Epidermal melanocyte (primary cell): Measurements from ENCODE around the gene SELENOP.

Source experiments
- DNase-seq: peaks from one replicate; pipeline ENCODE4 v3.0.0; 2011; ENCODE audit warnings: low spot score; ENCODE audit not compliant: insufficient read length

The SELENOP gene

DNA sequence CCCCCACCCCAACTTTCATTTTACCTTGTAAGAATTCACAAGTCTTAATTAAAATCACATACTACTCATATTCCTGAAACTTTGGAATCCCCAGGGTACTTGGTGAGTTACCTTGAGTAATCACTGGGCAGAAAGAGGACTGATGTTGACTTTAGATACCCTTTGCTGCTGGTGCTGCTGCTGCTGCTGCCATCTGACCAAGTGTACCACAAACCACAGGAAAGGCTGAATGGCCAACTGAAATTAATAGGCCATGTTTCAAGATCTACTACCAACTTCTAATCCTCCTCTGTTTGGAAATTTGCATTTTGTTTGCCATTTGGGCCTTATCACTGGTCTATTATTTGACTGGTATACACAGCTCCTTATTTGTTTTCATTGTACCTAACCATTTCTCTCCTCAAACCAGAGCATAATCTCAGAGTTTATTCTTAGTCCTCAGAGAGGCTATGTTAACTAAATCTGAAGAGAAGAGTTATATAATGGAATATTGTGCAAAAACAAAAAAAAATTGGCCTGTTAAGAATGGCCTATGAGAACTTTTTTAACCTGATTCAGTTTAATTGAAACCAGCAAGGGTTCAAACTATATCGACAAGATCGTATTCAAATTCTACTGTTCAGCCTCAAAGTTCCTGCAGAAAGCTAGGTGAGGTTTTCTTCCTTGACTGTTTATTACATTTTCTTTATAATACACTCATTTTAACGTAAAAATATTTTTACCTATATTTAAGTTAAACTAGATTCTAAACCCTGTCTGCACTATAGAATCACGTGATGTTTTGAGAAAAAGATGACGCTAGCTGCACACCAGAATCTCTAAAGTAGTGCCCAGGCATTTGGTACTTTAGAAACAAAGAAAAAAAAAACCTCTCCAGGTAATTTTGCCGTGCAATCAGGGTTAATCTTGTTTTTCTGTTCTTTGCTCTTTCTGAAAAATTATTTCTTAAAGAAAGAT lies 13.1 kb downstream of the SELENOP start:
- DNase-seq: no peak

DNA sequence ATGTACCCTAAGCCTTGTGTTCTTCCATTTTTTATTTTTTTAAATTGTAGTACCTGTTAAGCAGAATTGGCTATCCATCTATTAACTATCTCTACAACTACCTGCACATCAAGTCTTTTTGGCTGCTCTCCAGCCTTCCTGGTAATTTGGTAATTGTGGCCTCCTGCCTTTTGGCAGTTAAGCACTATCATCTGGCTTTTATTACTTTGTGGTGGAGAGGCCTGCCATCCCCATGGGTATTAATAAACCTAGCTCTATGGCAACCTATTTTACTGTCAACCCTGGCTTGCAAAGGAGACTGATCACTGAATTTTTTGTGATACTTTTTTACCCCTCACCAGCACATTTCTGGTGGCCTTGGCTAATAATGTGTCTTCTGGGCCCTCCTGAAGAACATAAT lies 20.5 kb downstream of the SELENOP start:
- DNase-seq: no peak

DNA sequence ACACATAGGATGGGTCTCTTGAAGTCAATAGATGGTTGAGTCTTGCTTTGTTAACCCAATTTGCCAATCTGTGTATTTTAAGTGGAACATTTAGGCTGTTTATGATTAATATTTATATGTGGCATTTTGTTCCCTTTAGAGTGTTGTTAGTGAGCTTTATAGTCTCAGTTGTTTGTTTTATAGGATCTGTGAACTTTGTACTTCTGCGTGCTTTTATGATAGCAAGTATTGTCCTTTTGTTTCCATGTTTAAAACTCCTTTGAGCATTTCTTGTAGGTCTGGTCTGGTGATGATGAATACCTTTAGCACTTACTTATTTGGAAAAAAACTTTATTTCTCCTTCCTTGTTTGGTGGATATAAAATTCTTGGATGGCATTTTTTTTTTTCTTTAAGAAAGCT lies 23.8 kb downstream of the SELENOP start:
- no peak for DNase-seq

DNA sequence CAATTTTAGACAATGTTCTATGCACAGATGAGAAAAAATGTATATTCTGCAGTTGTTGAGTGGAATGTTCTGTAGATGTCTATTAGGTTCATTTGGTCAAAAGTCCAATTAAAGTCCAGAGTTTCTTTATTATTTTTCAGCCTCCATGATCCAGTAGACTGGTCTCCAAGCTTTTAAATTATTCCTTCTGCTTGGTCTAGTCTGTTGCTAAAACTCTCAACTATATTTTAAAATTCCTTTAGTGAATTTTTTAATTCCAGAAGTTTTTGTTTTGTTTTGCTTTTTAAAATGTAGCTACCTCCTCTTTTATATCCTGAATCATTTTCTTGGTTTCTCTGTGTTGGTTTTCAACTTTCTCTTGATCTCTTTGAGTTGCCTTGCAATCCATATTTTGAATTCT lies 24.6 kb downstream of the SELENOP start:
- DNase-seq: no peak

DNA sequence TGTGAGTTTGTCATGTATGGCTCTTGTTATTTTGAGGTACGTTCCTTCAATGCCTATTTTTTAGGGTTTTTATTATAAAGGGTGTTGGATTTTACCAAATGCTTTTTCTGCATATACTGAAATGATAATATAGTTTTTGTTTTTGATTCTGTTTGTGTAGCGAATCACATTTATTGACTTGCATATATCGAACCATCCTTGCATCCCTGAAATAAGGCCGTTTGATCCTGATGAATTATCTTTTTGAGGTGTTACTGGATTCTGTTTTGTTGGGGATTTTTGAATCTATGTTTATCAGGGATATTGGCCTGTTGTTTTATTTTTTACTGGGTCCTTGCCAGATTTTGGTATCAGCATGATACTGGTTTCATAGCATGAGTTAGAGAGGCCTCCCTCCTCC lies 25.9 kb downstream of the SELENOP start:
- no peak for DNase-seq

DNA sequence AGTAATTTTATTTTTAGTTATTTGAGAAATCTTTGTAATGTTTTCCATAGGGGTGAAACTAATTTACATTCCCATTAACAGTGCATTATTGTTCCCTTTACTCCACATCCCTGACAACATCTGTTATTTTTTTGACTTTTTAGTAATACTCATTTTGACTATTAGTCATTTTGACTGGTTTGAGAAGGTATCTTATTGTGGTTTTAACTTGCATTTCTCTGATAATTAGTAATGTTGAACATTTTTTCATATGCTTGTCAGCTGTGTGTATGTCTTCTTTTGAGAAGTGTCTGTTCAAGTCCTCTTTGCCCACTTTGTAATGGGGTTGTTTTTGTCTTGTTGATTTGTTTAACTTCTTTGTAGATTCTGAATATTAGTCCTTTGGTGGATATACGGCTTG lies 27.6 kb downstream of the SELENOP start:
- no peak for DNase-seq

DNA sequence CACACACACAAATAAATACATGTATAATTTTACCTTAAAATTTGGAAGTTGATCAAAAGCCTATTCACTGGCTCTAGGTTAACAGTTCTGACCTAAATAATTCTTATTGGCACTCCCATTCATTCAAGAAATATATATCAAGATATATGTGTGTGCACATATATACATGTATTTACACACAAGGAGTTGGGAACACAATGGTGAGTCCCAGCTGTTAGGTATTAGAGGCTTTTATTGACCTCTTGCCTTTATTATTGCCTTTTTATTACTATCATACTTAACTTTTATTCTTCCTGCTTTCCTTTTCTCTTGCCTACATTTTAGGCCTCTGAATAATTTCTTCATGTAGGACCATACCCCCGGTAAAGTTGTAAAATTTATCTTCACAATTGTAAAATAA lies 30.1 kb downstream of the SELENOP start:
- no peak for DNase-seq

DNA sequence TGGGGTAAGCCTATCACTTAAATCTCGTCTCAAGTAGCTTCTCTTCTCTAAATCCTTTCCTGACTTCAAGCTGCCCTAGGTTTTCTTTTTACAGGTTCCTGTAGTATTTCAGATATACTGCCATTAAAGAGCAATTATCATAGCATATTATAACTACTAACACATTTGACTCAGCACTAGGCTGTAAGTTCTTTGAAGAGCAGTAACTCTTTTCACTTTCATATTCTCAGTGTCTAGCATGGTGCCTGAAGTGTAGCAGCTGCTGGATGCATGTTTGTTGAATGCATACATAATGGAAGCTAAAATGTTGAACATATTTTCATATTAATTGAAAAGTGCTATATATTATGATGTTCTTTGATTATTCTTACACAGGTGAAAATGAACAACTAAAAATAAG lies 32.6 kb downstream of the SELENOP start:
- no peak for DNase-seq

DNA sequence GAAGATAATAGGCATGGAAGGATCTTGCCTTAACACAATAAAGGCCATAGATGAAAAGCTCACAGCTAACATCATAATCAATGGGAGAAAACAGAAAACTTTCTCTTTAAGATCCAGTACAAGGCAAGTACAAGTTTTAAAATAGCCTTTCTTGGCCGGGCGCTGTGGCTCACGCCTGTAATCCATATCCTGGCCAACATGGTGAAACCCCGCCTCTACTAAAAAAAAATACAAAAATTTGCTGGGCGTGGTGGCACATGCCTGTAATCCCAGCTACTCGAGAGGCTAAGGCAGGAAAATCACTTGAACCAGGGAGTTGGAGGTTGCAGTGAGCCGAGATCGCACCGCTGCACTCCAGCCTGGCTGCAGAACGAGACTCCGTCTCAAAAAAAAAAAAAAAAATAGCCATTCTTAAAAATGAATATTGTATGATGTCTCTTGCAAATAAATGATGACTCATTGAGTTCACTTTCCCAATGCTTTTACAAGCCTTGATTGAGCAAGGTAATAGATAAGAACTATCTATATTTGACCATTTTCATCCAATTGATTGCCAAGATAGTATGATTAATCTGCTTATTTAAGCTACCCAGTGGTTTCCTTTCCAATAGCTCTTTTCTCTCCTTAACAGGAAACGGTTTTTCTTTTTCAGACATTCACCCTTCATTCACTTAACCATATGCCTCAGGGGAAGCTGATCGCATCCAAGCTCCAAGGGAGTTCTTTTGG lies 39.3 kb downstream of the SELENOP start:
- no peak for DNase-seq

DNA sequence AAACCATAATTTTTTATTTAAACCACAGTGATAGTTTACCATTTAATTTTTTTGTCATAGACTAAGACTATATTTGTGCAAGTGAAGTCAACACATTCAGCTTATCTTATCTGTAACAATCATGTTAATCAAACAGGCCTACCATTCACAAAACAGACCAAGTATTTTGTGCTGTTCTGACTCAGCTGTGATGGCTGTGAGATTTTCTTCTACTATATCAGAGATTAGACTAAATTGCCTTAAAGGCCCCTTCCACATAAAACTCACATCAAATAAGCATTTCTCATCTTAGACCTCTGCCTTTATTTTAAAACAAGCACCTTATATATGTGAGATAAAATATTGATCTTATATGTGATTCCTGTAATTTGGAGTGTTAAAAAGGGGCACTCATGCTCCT lies 41.7 kb downstream of the SELENOP start:
- no peak for DNase-seq

DNA sequence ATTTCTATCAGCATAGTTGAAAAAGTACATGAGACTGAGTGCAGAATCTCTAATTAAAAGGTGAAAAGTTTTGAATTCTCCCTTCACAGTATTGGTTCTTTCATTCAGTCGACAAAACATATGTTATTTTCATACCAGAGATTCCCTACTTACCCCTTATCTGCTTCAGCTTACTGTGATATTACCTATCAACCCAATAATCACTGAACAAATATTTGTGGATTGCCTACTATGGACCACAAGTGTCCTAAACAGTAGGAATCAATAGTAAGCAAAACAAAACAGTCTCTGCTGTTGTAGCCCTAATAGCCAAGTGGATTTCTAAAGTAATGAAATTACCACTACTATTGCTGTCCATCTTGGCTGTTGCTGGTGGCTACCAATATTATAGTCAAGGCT lies 43.6 kb downstream of the SELENOP start:
- DNase-seq: no peak

DNA sequence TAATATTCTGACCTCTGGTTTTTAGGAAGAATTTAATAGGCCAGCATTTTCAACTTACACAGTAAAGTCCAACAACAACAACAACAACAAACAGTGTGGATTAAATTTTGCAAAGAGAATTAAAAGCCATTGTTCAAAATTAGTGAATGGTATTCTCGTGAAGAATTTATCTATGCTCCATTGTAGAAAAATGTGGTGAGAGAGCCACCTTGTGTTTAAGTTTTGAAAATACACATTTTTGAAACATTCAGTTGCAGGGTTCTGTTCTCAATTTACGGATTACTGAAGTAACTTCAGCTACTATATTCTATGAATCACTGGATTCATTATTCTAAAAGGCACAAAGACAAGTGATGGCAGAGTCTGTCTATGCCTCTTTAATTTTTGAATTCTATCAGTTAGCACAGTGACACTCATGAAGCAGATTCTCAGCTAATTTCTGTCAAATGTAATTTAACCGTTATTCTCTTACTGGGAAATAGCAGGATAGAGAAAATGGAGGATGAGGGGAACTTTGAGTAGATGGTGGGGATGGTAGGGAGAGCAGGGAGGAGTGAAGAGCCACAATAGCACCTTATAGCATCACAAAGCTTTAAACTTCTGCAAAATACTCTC lies 44.1 kb downstream of the SELENOP start:
- no peak for DNase-seq

DNA sequence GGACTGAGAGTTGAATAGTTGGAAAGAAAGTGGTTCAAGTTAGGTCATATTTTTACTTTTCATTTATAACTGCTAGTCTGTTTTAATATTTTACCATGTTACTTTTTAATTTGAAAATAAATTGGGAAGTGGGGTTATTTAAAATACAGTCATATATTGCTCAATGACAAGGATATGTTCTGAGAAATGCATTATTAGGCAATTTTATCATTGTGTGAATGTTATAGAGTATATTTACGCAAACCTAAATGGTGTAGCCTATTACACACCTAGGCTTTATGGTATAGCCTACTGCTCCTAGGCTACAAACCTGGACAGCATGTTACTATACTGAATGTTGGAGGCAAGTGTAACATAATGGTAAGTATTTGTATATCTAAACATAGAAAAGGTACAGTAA lies 49.9 kb downstream of the SELENOP start:
- no peak for DNase-seq

DNA sequence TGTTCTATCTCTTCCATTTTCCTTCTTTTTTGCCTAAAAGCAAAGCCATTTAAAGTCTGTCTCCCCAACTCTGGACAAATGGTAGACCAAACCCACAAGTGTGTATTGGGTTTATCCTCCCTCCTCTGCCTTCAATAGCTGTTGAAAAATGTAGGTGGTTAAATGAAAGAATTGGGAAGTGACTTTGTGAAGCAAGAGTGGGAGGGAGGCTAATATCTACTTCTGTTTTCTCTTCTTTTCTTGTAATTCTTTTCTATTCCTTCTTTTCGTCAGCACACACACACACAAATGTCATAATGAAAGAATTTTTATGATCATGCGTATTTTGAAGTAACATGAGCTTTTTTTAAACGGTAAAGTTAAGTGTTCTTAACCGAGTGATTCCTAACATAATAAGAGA lies 51.3 kb downstream of the SELENOP start:
- DNase-seq: no peak

DNA sequence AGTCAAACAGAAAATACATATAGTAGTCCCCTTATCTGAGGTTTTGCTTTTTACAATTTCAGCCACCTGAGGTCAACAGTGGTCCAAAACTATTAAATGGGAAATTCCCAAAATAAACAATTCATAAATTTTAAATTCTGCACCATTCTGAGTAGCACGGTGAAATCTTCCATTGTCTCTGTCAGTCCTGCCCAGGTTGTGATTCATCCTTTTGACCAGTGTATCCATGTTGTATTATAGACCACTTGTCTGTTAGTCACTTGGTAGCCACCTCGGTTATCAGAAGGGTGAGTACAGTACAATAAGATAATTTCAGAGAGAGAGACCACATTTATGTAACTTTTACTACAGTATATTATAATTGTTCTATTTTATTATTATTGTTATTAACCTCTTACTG lies 52.2 kb downstream of the SELENOP start:
- no peak for DNase-seq

DNA sequence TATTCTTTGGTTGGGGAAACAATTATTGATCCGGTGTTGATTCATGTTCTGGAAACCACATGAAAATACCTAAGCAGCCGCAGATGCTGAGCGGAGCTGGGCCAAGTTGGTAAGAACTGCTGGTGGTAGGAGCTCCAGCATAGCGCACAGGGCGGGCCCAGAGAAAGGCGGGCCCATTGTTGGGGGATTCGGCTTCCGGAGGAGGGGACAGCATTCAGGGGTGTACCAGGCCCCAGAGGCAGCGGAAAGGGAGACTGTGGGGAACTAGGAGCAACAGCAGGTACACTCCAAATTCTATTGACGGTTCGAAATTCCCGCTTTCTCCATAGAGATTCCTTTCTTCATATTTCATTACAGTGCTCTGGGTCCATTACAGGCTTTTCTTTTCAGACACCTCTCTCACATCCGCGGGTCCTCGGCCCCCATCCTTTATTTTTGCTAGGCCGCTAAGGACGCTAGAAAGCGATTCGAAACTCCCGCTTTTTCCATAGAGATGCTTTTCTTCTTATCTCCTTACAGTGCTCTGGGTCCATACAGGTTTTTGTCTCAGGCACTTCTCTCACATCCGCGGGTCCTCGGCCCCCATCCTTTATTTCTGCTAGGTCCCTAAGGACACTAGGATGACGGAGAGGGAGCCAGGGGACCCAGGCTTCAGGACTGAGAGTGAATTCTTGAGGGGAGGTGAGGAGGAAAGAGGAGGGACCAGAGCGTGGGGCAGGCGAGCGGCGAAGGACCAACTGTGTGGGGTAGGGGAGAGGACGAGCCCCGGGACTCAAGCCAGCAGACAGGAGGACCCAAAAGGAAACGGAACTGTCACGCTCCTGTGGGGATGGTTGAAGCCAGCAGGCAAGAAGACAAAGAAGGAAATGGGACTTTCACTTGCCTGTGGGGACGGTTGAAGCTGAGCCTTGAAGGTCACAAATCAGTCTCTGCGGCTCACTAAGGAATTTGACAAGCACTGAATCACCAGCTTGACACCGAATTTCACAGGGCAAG lies 54.8 kb downstream of the SELENOP start, which contains the start of gene CCDC152:
CCDC152 (plus strand) TSS at position 213 of the 996 bp plus-strand sequence. CDS start 2,304 bp downstream, outside the sequence.
- DNase-seq: no peak

DNA sequence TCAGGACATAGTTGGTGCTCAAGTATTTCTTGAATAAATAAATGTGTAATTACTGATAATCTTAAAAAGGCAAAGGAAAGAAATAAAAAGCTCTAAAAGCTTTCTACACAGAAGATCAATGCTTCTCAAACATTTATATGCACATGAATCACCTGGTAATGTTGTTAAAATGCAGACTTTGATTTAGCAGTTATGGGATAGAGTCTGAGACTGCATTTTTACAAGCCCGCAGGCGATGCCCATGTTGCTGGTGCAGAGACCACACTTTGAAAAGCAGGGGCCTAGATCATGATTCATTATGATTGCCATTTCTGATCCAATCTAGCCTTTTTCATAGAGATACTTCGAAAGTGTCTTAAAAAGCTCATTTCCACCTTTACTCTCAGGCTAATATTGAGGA lies 58.6 kb downstream of the SELENOP start:
- no peak for DNase-seq

DNA sequence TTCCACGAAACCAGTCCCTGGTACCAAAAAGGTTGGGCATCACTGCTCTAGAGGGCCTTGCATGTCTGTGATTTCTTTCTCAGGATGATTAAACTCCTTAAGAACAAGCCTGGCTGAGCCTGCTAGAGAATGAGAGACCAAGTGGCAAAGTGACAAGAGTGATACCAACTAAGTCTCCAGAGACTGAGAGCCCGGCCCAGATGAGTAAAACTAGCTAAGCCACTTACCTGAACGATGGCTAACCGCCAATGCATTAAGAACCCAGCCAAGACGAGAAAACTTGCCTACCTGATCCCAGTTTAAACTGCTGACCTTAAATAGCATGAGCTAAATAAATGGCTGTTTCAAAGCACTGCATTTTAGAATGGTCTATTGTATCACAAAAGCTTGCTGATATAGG lies 60.6 kb downstream of the SELENOP start:
- no peak for DNase-seq

DNA sequence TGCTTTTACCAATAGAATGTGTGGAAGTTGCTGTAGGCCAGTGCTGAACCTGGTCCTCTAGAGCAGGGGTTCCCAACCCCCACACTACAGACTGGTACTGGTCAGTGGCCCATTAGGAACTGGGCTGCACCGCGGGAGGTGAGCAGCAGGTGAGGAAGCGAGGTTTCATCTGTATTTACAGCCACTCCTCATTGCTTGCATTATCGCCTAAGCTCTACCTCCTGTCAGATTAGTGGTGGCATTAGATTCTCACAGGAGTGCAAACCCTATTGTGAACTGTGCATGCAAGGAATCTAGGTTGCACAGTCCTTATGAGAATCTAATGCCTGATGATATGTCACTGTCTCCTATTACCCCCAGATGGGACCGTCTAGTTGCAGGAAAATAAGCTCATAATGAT lies 61.2 kb downstream of the SELENOP start:
- no peak for DNase-seq
